Measurements from ENCODE around the gene SCART1.

DNA sequence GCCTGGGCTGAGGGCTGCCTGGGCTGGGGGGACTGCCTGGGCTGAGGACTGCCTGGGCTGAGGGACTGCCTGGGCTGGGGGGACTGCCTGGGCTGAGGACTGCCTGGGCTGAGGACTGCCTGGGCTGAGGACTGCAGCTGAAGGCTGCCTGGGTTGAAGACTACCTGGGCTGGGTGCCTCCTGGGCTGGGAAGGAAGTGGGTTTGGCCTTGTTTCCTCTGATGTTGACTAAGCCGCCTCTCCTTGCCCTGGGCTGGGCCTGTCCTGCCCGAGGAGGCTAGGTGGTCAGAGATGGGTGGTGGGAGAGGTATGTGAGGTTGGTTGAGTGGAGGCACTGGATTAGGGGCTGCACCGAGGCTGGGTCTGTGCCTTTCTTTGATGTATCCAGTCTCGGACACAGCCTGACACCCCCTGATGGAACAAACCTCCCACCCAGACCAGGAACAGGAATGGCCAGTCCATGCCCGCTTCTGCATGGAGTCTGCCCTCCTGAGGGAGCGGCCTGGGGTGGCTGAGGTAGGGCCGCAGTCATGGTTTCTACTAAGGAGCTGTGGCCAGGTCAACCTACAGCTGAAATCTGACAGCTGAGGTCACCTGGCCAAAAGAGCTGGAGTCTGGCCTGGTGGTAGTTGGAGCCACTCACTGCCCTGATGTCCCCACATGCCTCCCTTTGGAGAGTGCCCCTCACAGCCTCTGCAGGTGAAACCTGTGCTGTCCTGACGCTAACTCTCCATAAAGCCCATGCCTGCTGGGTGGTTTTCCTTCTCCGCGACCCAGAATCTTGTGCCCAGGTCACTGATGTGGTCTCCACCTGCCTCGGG, 22.3 kb downstream of the SCART1 start:
- no peak for TF ChIP-seq CTCF (conservative IDR thresholded peaks at IDR 0.05 in 1 of 2, IDR thresholded peaks at IDR 0.05 in 1 of 2; ENCODE audit: extremely low read depth in 1 of 2, insufficient read depth in 1 of 2, low read depth in 1 of 2, low read length in 2 of 2)
- TF ChIP-seq EZH2 (IDR thresholded peaks at IDR 0.05; ENCODE audit: borderline replicate concordance, low read length): no peak
